H1 (cell line): ENCODE results near the gene RMND1. TPM values are rescaled to one million over a fixed set of nuclear protein-coding genes. Genes with fewer than 3 reads are reported as not detected.

Experiments used
- ASH2L ChIP-seq: fragments of 200-600, 300-600 bp; sonication (generic); IDR thresholded peaks from one replicate; pipeline ENCODE4 v1.7.1; 2017; ENCODE audit warnings: low read length
- BCL11A ChIP-seq, 2 experiments: IDR thresholded peaks; one replicate each; pipeline ENCODE4 v1.6.1; 2011; ENCODE audit warnings: low read depth in 2 of 2, low read length in 2 of 2, mild to moderate bottlenecking in 2 of 2
- EP300 ChIP-seq, 2 experiments: IDR thresholded peaks; 1 replicate in 1 of 2; 2 replicates in 1 of 2; pipeline ENCODE4 v1.6.1; 2011 to 2012; ENCODE audit warnings: low read depth in 2 of 2, low read length in 2 of 2, mild to moderate bottlenecking in 2 of 2, borderline replicate concordance in 1 of 2, inconsistent platforms in 1 of 2, moderate library complexity in 1 of 2
- EZH2 ChIP-seq: fragments of 200-600 bp; sonication (generic); IDR thresholded peaks from 2 replicates; pipeline ENCODE4 v1.7.1; 2012; ENCODE audit warnings: low read depth, mild to moderate bottlenecking, moderate library complexity, low read length, inconsistent platforms; ENCODE audit not compliant: severe bottlenecking
- HDAC2 ChIP-seq, 2 experiments: fragments of 300-600 bp in 1 of 2; sonication (generic) in 1 of 2; IDR thresholded peaks; 2 replicates each; pipeline ENCODE4 v1.6.1; 2011 to 2012; ENCODE audit warnings: low read depth in 2 of 2, low read length in 2 of 2, mild to moderate bottlenecking in 2 of 2, moderate library complexity in 2 of 2, borderline replicate concordance in 1 of 2, inconsistent platforms in 1 of 2
- HDAC6 ChIP-seq: IDR thresholded peaks from one replicate; pipeline ENCODE4 v1.7.1; 2012; ENCODE audit warnings: low read depth, mild to moderate bottlenecking, inconsistent platforms, low read length, moderate library complexity
- KDM1A ChIP-seq: fragments of 200-600, 300-600 bp; sonication (generic); IDR thresholded peaks from 2 replicates; pipeline ENCODE4 v1.7.1; 2016; ENCODE audit warnings: mild to moderate bottlenecking, low read length, borderline replicate concordance
- KDM4A ChIP-seq: IDR thresholded peaks from one replicate; pipeline ENCODE4 v1.7.1; 2012; ENCODE audit warnings: low read depth, mild to moderate bottlenecking, moderate library complexity, low read length, inconsistent platforms; ENCODE audit not compliant: severe bottlenecking
- POLR2A ChIP-seq, 2 experiments: IDR thresholded peaks; 1 replicate in 1 of 2; 2 replicates in 1 of 2; pipeline ENCODE4 v1.6.1; 2011; ENCODE audit warnings: low read depth in 2 of 2, low read length in 2 of 2, mild to moderate bottlenecking in 2 of 2; ENCODE audit errors: control extremely low read depth in 1 of 2
- RBBP5 ChIP-seq: IDR thresholded peaks from 2 replicates; pipeline ENCODE4 v1.7.1; 2012; ENCODE audit warnings: low read depth, mild to moderate bottlenecking, inconsistent platforms, low read length, moderate library complexity, borderline replicate concordance
- RNF2 ChIP-seq: fragments of 200-900, 300-1000 bp; sonication (generic); IDR thresholded peaks from 2 replicates; pipeline ENCODE4 v1.7.1; 2016; ENCODE audit warnings: borderline replicate concordance, low read depth, mild to moderate bottlenecking, antibody characterized with exemption, low read length; ENCODE audit not compliant: poor library complexity, severe bottlenecking; ENCODE audit errors: missing control alignments
- TAF1 ChIP-seq: IDR thresholded peaks from 2 replicates; pipeline ENCODE4 v1.6.1; 2011; ENCODE audit warnings: mild to moderate bottlenecking, low read depth, low read length
- polyA plus RNA-seq, 7 experiments: library from polyadenylated mRNA; depleted of rRNA in 3 of 7; stranded (reverse) in 5 of 7; unstranded in 2 of 7; fragments of >200 nt in 5 of 7; fragments of 200-250 nt in 2 of 7; gene quantifications; 1 replicate in 5 of 7; 2 replicates in 1 of 7; 4 replicates in 1 of 7; pipeline versions ENCODE4 v1.2.1 to v1.2.3, GENCODE V29; 2011 to 2013; ENCODE audit warnings: missing spikeins in 2 of 7, mixed read lengths in 2 of 7
- total RNA-seq: library from RNA; stranded (reverse); fragmentation: NEBNext Ultra II Directional; extraction: Animal tissue kit (Norgen Biotek cat#: 25700); gene quantifications from 2 replicates; pipeline ENCODE4 v1.2.1, GENCODE V29; 2021
- TF ChIP-seq, protein P1 (sequence below), 3 experiments: IDR thresholded peaks; 1 replicate in 2 of 3; 2 replicates in 1 of 3; pipeline versions ENCODE4 v1.5.1 to v1.6.1; 2011; ENCODE audit warnings: low read length in 3 of 3, mild to moderate bottlenecking in 3 of 3, inconsistent platforms in 2 of 3, low read depth in 1 of 3, moderate library complexity in 1 of 3; ENCODE audit not compliant: insufficient read depth in 1 of 3; ENCODE audit errors: control extremely low read depth in 1 of 3

Gene RMND1
- total and polyA plus RNA-seq, 2 of the 8 experiments (the other 6 are each of a cell fraction or from before 2014, with no cell fraction given), result 7.3 to 21.9 TPM

DNA sequence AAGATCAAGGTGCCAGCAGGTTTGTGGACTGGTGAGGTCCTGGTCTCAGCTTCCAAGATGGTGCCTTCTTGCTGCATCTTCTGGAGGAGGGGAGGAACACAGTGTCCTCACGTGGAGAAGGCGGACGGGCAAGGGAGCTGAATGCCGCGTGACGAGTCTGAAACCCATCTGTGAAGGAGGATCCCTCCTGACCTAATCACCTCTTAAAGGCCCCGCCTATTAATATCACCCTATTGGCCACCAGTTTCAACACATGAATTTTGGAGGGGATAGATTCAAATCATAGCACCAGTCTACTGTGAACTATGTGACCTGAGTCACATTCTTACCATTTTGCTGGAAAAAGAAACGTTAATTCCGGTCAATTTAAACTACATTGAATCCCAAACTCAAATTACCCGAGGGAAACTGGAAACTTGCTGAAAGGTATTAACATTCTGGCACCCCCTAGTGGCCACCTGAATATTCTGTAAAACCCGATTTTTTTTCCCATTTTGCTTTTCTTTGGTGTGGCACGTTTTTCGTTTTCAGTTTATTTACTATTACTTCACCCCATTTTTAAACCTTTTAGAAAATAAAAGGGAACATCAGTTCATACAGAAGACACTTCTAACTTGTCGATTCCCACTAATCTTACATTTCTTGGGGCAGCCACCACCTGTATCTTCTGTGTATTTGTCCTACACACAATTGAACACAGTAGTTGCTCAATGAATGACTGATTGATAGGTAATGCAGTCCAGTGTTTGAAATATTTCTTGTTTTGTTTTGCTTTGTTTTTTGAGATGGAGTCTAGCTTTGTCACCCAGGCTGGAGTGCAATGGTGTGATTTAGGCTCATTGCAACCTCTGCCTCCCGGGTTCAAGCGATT lies 24.0 kb upstream of the RMND1 start (continued):
- TF ChIP-seq ASH2L (peak; percentile 22), EP300 (IDR thresholded peaks at IDR 0.05; ENCODE audit: borderline replicate concordance in 1 of 2, low read depth in 2 of 2, low read length in 2 of 2) (no peak), RBBP5 (no peak), POLR2A (IDR thresholded peaks at IDR 0.05; ENCODE audit: control extremely low read depth in 1 of 2, low read depth in 2 of 2, low read length in 2 of 2) (no peak), KDM1A (no peak), HDAC6 (no peak), TAF1 (no peak), RNF2 (no peak), KDM4A (no peak), HDAC2 (IDR thresholded peaks at IDR 0.05; ENCODE audit: borderline replicate concordance in 1 of 2, low read depth in 2 of 2, low read length in 2 of 2) (no peak), BCL11A (IDR thresholded peaks at IDR 0.05; ENCODE audit: low read depth in 2 of 2, low read length in 2 of 2) (no peak), EZH2 (no peak)
- TF ChIP-seq, protein P1, sequence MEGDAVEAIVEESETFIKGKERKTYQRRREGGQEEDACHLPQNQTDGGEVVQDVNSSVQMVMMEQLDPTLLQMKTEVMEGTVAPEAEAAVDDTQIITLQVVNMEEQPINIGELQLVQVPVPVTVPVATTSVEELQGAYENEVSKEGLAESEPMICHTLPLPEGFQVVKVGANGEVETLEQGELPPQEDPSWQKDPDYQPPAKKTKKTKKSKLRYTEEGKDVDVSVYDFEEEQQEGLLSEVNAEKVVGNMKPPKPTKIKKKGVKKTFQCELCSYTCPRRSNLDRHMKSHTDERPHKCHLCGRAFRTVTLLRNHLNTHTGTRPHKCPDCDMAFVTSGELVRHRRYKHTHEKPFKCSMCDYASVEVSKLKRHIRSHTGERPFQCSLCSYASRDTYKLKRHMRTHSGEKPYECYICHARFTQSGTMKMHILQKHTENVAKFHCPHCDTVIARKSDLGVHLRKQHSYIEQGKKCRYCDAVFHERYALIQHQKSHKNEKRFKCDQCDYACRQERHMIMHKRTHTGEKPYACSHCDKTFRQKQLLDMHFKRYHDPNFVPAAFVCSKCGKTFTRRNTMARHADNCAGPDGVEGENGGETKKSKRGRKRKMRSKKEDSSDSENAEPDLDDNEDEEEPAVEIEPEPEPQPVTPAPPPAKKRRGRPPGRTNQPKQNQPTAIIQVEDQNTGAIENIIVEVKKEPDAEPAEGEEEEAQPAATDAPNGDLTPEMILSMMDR (IDR thresholded peaks at IDR 0.05; ENCODE audit: control extremely low read depth in 1 of 3, insufficient read depth in 1 of 3, low read depth in 1 of 3, low read length in 3 of 3), result peak in 2 of 3 experiments; percentile 46 to 57; a peak in 2 of 4 replicates
